C4-2B (cell line): ENCODE measurements around the gene PTPN21.

ENCODE experiments used
- H3K27ac ChIP-seq: fragments of 450-650 bp; 2 replicates; pipeline ENCODE4 v1.5.1; 2017
- CTCF ChIP-seq: fragments of 450-650 bp; conservative IDR thresholded peaks from 2 replicates; pipeline ENCODE4 v1.5.1; 2017; ENCODE audit warnings: mild to moderate bottlenecking
- ZFX ChIP-seq: fragments of 450-650 bp; IDR thresholded peaks from 2 replicates; pipeline ENCODE4 v1.6.1; 2017

Gene PTPN21

GRCh38 chr14:88490168-88490567 lies 64.6 kb downstream of the PTPN21 start:
- TF ChIP-seq ZFX (no peak), CTCF (no peak)
- no peak overlapping the region for H3K27ac ChIP-seq

GRCh38 chr14:88488897-88489296 lies 65.9 kb downstream of the PTPN21 start:
- no peak overlapping the region for H3K27ac ChIP-seq
- TF ChIP-seq CTCF (no peak), ZFX (no peak)

- TF ChIP-seq ZFX (no peak), CTCF (no peak)
- H3K27ac ChIP-seq = no peak overlapping the region
Observed at GRCh38 chr14:88488081-88488480, 66.7 kb downstream of the PTPN21 start.

- TF ChIP-seq CTCF = no peak
- no peak for TF ChIP-seq ZFX
- no peak overlapping the region for H3K27ac ChIP-seq
Observed at GRCh38 chr14:88482524-88482923, 72.3 kb downstream of the PTPN21 start.

GRCh38 chr14:88481794-88482193 lies 73.0 kb downstream of the PTPN21 start:
- no peak overlapping the region for H3K27ac ChIP-seq
- TF ChIP-seq CTCF (no peak), ZFX (no peak)

- no peak overlapping the region for H3K27ac ChIP-seq
- TF ChIP-seq ZFX = no peak
- no peak for TF ChIP-seq CTCF
Observed at GRCh38 chr14:88481059-88481458, 73.7 kb downstream of the PTPN21 start.

GRCh38 chr14:88479574-88479987 lies 75.2 kb downstream of the PTPN21 start:
- TF ChIP-seq ZFX = no peak
- TF ChIP-seq CTCF = no peak
- H3K27ac ChIP-seq = no peak overlapping the region
